SK-N-SH (cell line): ENCODE data around the gene ARHGEF28. TPM values are rescaled to one million over a fixed set of nuclear protein-coding genes. Genes with fewer than 3 reads are reported as not detected.

Experiments
- CTCF ChIA-PET: fragments of 300-600, 350-600 bp; formaldehyde crosslinking; extraction: SDS; loops from one replicate; lab custom pipeline; 2021; lab: Yijun Ruan, JAX
- POLR2A ChIA-PET: fragments of 350-600 bp; sonication (Branson Sonifier 250); formaldehyde crosslinking; extraction: SDS; loops from one replicate; lab custom pipeline; 2020; ENCODE audit warnings: antibody characterized with exemption, inconsistent platforms; lab: Yijun Ruan, JAX
- DNase-seq: peaks from one replicate; pipeline ENCODE4 v3.0.0; 2012
- H2AFZ ChIP-seq: fragments of 200-600 bp; sonication (generic); 2 replicates; pipeline ENCODE4 v1.8.1; 2016; ENCODE audit warnings: antibody characterized with exemption, mild to moderate bottlenecking, low read depth
- H3F3A ChIP-seq: fragments of 200-600 bp; sonication (generic); replicated peaks from 2 replicates; pipeline ENCODE3; 2016; ENCODE audit warnings: antibody characterized with exemption, mild to moderate bottlenecking; ENCODE audit not compliant: insufficient read depth
- H3K27ac ChIP-seq, 2 experiments: fragments of 200-500 bp in 1 of 2; fragments of 200-600 bp in 1 of 2; sonication (Bioruptor generic) in 1 of 2; sonication (generic), shearing (Covaris generic) in 1 of 2; 2 replicates each; pipeline versions ENCODE4 v1.5.1 to v1.6.1; 2014 to 2016; ENCODE audit warnings: low read depth in 2 of 2, inconsistent platforms in 1 of 2, low read length in 1 of 2, mild to moderate bottlenecking in 1 of 2, mixed read lengths in 1 of 2
- H3K27me3 ChIP-seq: fragments of 200-600 bp; sonication (generic), shearing (Covaris generic); 2 replicates; pipeline ENCODE4 v1.6.1; 2016; ENCODE audit warnings: mixed run types; ENCODE audit not compliant: insufficient read depth
- H3K36me3 ChIP-seq, 2 experiments: fragments of 200-500 bp in 1 of 2; fragments of 200-600 bp in 1 of 2; sonication (Bioruptor generic) in 1 of 2; sonication (generic) in 1 of 2; replicated peaks in 1 of 2; 2 replicates each; pipeline versions ENCODE3 to v1.5.1; 2014 to 2016; ENCODE audit warnings: low read length in 1 of 2, mild to moderate bottlenecking in 1 of 2; ENCODE audit not compliant: insufficient read depth in 2 of 2, control insufficient read depth in 1 of 2
- H3K4me1 ChIP-seq, 2 experiments: fragments of 200-500 bp in 1 of 2; fragments of 200-600 bp in 1 of 2; sonication (Bioruptor generic) in 1 of 2; sonication (generic), shearing (Covaris generic) in 1 of 2; 2 replicates each; pipeline versions ENCODE4 v1.5.1 to v1.6.1; 2014 to 2016; ENCODE audit warnings: low read depth in 1 of 2, low read length in 1 of 2, mixed run types in 1 of 2; ENCODE audit not compliant: insufficient read depth in 2 of 2, control insufficient read depth in 1 of 2
- H3K4me2 ChIP-seq: fragments of 200-600 bp; sonication (generic), shearing (Covaris generic); 2 replicates; pipeline ENCODE4 v1.6.1; 2017; ENCODE audit warnings: mixed run types
- H3K4me3 ChIP-seq, 2 experiments: fragments of 200-500 bp in 1 of 2; fragments of 200-600 bp in 1 of 2; sonication (Bioruptor generic) in 1 of 2; sonication (generic), shearing (Covaris generic) in 1 of 2; 2 replicates each; pipeline versions ENCODE4 v1.5.1 to v1.8.1; 2014 to 2016; ENCODE audit warnings: low read depth in 2 of 2, inconsistent platforms in 1 of 2, low read length in 1 of 2, mild to moderate bottlenecking in 1 of 2, mixed read lengths in 1 of 2, moderate library complexity in 1 of 2
- H3K79me2 ChIP-seq: fragments of 200-600 bp; sonication (generic); 2 replicates; pipeline ENCODE4 v1.8.1; 2017; ENCODE audit warnings: mild to moderate bottlenecking; ENCODE audit not compliant: insufficient read depth
- H3K9ac ChIP-seq: fragments of 200-600 bp; sonication (generic); 2 replicates; pipeline ENCODE4 v1.6.1; 2017; ENCODE audit warnings: mixed run types
- H3K9me2 ChIP-seq: fragments of 200-600 bp; sonication (generic); 2 replicates; pipeline ENCODE4 v1.6.1; 2017; ENCODE audit warnings: mixed run types
- H3K9me3 ChIP-seq: fragments of 200-600 bp; sonication (generic); 2 replicates; pipeline ENCODE4 v1.6.1; 2017; ENCODE audit warnings: mixed run types, mild to moderate bottlenecking, moderate library complexity
- H4K20me1 ChIP-seq: fragments of 200-600 bp; sonication (generic); 2 replicates; pipeline ENCODE4 v1.6.1; 2017; ENCODE audit warnings: mild to moderate bottlenecking, mixed run types; ENCODE audit not compliant: insufficient read depth
- ELF1 ChIP-seq: IDR thresholded peaks from 2 replicates; pipeline ENCODE4 v1.4.0; 2012
- EZH2phosphoT487 ChIP-seq: fragments of 200-600 bp; sonication (generic); IDR thresholded peaks from 2 replicates; pipeline ENCODE4 v1.6.1; 2017; ENCODE audit warnings: low read depth, mixed run types, mild to moderate bottlenecking, antibody characterized with exemption, moderate library complexity, borderline replicate concordance
- FOSL2 ChIP-seq: IDR thresholded peaks from 2 replicates; pipeline ENCODE4 v1.4.0; 2012; ENCODE audit warnings: low read depth, mild to moderate bottlenecking, moderate library complexity, borderline replicate concordance
- FOXJ3 ChIP-seq: sonication (generic); formaldehyde crosslinking; IDR thresholded peaks from 2 replicates; pipeline ENCODE4 v1.5.1; 2020; ENCODE audit warnings: mild to moderate bottlenecking, missing genetic modification reagents
- FOXM1 ChIP-seq: IDR thresholded peaks from 2 replicates; pipeline ENCODE4 v1.4.0; 2012; ENCODE audit warnings: low read depth, mild to moderate bottlenecking
- GABPA ChIP-seq: IDR thresholded peaks from 2 replicates; pipeline ENCODE4 v1.4.0; 2012; ENCODE audit warnings: low read depth, mild to moderate bottlenecking
- JUND ChIP-seq: IDR thresholded peaks from 2 replicates; pipeline ENCODE4 v1.4.0; 2012
- MEF2A ChIP-seq: IDR thresholded peaks from 2 replicates; pipeline ENCODE4 v1.4.0; 2012; ENCODE audit warnings: low read depth, borderline replicate concordance
- REST ChIP-seq: IDR thresholded peaks from 2 replicates; pipeline ENCODE4 v1.6.1; 2012; ENCODE audit warnings: mild to moderate bottlenecking, low read depth, low read length, moderate library complexity
- SIN3A ChIP-seq: IDR thresholded peaks from 2 replicates; pipeline ENCODE4 v1.6.1; 2012; ENCODE audit warnings: low read depth, mild to moderate bottlenecking, low read length, moderate library complexity, borderline replicate concordance
- USF1 ChIP-seq: IDR thresholded peaks from 2 replicates; pipeline ENCODE4 v1.4.0; 2012; ENCODE audit warnings: low read depth, borderline replicate concordance
- YY1 ChIP-seq: IDR thresholded peaks from 2 replicates; pipeline ENCODE4 v1.4.0; 2012; ENCODE audit warnings: low read depth, mild to moderate bottlenecking
- ZBTB33 ChIP-seq: IDR thresholded peaks from 2 replicates; pipeline ENCODE4 v1.4.0; 2012; ENCODE audit warnings: low read depth, borderline replicate concordance
- WGBS: methylation state at CpG from one replicate; pipeline ENCODE4 v1.1.6; 2017; ENCODE audit warnings: low lambda C conversion rate; 5-methylcytosine and 5-hydroxymethylcytosine counted together
- polyA plus RNA-seq, 3 experiments: library from polyadenylated mRNA; depleted of rRNA; stranded (reverse); fragments of >200 nt; gene quantifications; 2 replicates each; pipeline ENCODE4 v1.2.3, GENCODE V29; 2012

The ARHGEF28 gene
- polyA plus RNA-seq, 1 of the 3 experiments (the other 2 are of a cell fraction) = 4.2 TPM

- H3K79me2 ChIP-seq = no peaks in the 10 kb centered on the region
- H3K4me1 ChIP-seq = peaks cover 0 to 3% of the 10 kb centered on the region in 2 experiments; a peak in 1 of 4 replicates
- ChIA-PET CTCF (interaction anchor here (0.9 to 1.4 kb wide), 3 partner anchors 8 to 92 kb away, joined by 3 to 4 read pairs (median 3); no protein-coding TSS in a partner anchor), POLR2A (no interaction called here)
- no peaks in the 10 kb centered on the region for H3K36me3 ChIP-seq
- DNase-seq = no peak
- H3K27me3 ChIP-seq = no peaks in the 10 kb centered on the region
- no peak overlapping the region for H3K4me3 ChIP-seq
- H3K27ac ChIP-seq = no peak overlapping the region
- H4K20me1 ChIP-seq = no peaks in the 10 kb centered on the region
- no peaks in the 10 kb centered on the region for H3K9me2 ChIP-seq
- H3K9ac ChIP-seq = no peak overlapping the region
- H2AFZ ChIP-seq = no peak overlapping the region
- H3K9me3 ChIP-seq = no peaks in the 10 kb centered on the region
- TF ChIP-seq FOXJ3 (CRISPR knock-in tag) = no peak
- TF ChIP-seq JUND = no peak
- TF ChIP-seq YY1 = no peak
- no peak for TF ChIP-seq FOXM1
- no peak for TF ChIP-seq REST
- TF ChIP-seq EZH2phosphoT487 = no peak
- no peak for TF ChIP-seq ZBTB33
- no peak for TF ChIP-seq SIN3A
- TF ChIP-seq FOSL2 = no peak
- no peak for TF ChIP-seq GABPA
- TF ChIP-seq ELF1 = no peak
- TF ChIP-seq USF1 = no peak
- no peak for TF ChIP-seq MEF2A
- H3F3A ChIP-seq = no peaks in the 10 kb centered on the region
- H3K4me2 ChIP-seq = no peak overlapping the region
- WGBS = 62% methylated on average over 3 of the region's 3 CpGs
These were observed 338.4 kb downstream of the ARHGEF28 start for GRCh38 chr5:73964352-73964865.
